ENCODE data around the gene APOL1. TPM values are rescaled to one million over a fixed set of nuclear protein-coding genes. Genes with fewer than 3 reads are reported as not detected.

APOL1 gene
- total RNA-seq, 1 donor = 10.3 TPM

GRCh38 chr22:36311386-36312085 is 58.6 kb downstream of the APOL1 start:
- TF ChIP-seq CTCF (IDR thresholded peaks at IDR 0.05; ENCODE audit: insufficient read depth, low read length) = no peak
- no peak for DNase-seq (ENCODE audit: low read depth)

DNA sequence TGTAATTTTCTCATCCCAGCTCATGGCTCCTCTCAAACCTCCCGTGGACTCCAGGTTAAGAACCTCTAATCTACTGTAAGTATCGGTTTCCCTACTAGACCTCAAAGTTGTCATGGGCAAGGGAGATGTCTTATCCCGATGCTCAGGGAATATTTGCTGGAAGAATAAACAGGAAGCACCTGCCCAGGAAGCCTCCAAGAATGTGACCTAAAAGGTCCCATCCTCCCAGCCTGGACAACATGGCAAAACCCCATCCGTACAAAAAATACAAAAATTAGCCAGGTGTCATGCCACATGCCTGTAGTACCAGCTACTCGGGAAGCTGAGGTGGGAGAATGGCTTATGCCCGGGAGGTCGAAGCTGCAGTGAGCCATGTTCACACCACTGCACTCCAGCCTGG is 62.4 kb downstream of the APOL1 start:
- DNase-seq (ENCODE audit: low read depth) = no peak
- TF ChIP-seq CTCF (IDR thresholded peaks at IDR 0.05; ENCODE audit: insufficient read depth, low read length) = no peak
- no peak overlapping the region for H3K4me3 ChIP-seq (ENCODE audit: low read depth, low read length)

More at GRCh38 chr22:36311386-36312085, 58.6 kb downstream of the APOL1 start:
- H3K4me3 ChIP-seq (ENCODE audit: low read depth, low read length) = no peak overlapping the region

- H3K4me3 ChIP-seq (ENCODE audit: low read depth, low read length) = no peak overlapping the region
- TF ChIP-seq CTCF (IDR thresholded peaks at IDR 0.05; ENCODE audit: insufficient read depth, low read length) = no peak
- DNase-seq (ENCODE audit: low read depth) = no peak
Observed at GRCh38 chr22:36316419-36316818, 63.5 kb downstream of the APOL1 start.

Small RNA genes within 50 kb of the gene (small RNA-seq; reads per million reads assigned to genes)
- gene MIR6819 = not detected

Other genes with a start within 250 kb of the APOL1 start
- gene RBFOX2, start 224.3 kb upstream of the APOL1 start, total RNA-seq (ENCODE audit: low replicate concordance) = 85.8 and 187 TPM in 2 replicates
- 17.4 and 25.8 TPM in 2 replicates for gene APOL3, start 92.4 kb upstream of the APOL1 start, total RNA-seq (ENCODE audit: low replicate concordance)
- 2.0 and 3.1 TPM in 2 replicates for gene APOL4, start 51.3 kb upstream of the APOL1 start, total RNA-seq (ENCODE audit: low replicate concordance)
- 45.2 and 228 TPM in 2 replicates for gene APOL2, start 13.6 kb upstream of the APOL1 start, total RNA-seq (ENCODE audit: low replicate concordance)
- 339 and 386 TPM in 2 replicates for gene MYH9, start 134.8 kb downstream of the APOL1 start, total RNA-seq (ENCODE audit: low replicate concordance)
- gene TXN2, start 228.5 kb downstream of the APOL1 start, total RNA-seq (ENCODE audit: low replicate concordance) = 38.8 and 74.6 TPM in 2 replicates